Activated CD4-positive, alpha-beta T cell treated with anti-CD3 and anti-CD28 coated beads for 36 hours (primary cell): ENCODE results near the gene MBNL1. TPM values are rescaled to one million over a fixed set of nuclear protein-coding genes. Genes with fewer than 3 reads are reported as not detected.
A peak's percentile ranks its signal among the peaks of the same experiment; 100 is the strongest.

Source experiments
- ATAC-seq: fragments of 200-7000 bp; cut with Tn5 transposase; one replicate; pipeline ENCODE4 v1.10.0; 2021; ENCODE audit warnings: mild to moderate bottlenecking, moderate library complexity
- CTCF ChIA-PET: fragments of 350-600 bp; sonication (Branson Sonifier 250); formaldehyde crosslinking; loops from one replicate; lab custom pipeline; 2021; ENCODE audit warnings: antibody characterized with exemption; lab: Charles Lee
- POLR2A ChIA-PET: fragments of 350-600 bp; sonication (Branson Sonifier 250); formaldehyde crosslinking; loops from one replicate; lab custom pipeline; 2021; ENCODE audit warnings: antibody characterized with exemption, inconsistent platforms; lab: Charles Lee
- DNase-seq: peaks from one replicate; pipeline ENCODE4 v3.0.0-alpha.2; 2020
- H3K27ac Mint-ChIP-seq: one replicate; pipeline ENCODE4 v1.8.0; 2021; ENCODE audit warnings: mixed read lengths
- H3K27me3 Mint-ChIP-seq: one replicate; pipeline ENCODE4 v1.8.0; 2021; ENCODE audit warnings: mixed read lengths
- H3K36me3 Mint-ChIP-seq: one replicate; pipeline ENCODE4 v1.8.0; 2021; ENCODE audit warnings: low read depth, mixed read lengths
- H3K4me1 Mint-ChIP-seq: one replicate; pipeline ENCODE4 v1.8.0; 2021; ENCODE audit warnings: mixed read lengths
- H3K4me3 Mint-ChIP-seq: one replicate; pipeline ENCODE4 v1.8.0; 2021; ENCODE audit warnings: mild to moderate bottlenecking, moderate library complexity, mixed read lengths
- H3K9me3 Mint-ChIP-seq: one replicate; pipeline ENCODE4 v1.8.0; 2021; ENCODE audit warnings: low read depth, mixed read lengths
- intact Hi-C, 2 experiments: fragments of 100-400 bp; cut with DNase I in 1 of 2; cut with micrococcal nuclease in 1 of 2; formaldehyde crosslinking; loops; one replicate each; pipeline versions ENCODE4 v1.14.2 to v1.15.1; 2022 to 2024; cut with DNase I, micrococcal nuclease
- total RNA-seq, 2 experiments: library from RNA; stranded (reverse); gene quantifications; one replicate each; pipeline ENCODE4 v1.2.3, GENCODE V29; 2021

Gene MBNL1
- total RNA-seq, 2 experiments from 2014 or later, result 317 to 481 TPM

DNA sequence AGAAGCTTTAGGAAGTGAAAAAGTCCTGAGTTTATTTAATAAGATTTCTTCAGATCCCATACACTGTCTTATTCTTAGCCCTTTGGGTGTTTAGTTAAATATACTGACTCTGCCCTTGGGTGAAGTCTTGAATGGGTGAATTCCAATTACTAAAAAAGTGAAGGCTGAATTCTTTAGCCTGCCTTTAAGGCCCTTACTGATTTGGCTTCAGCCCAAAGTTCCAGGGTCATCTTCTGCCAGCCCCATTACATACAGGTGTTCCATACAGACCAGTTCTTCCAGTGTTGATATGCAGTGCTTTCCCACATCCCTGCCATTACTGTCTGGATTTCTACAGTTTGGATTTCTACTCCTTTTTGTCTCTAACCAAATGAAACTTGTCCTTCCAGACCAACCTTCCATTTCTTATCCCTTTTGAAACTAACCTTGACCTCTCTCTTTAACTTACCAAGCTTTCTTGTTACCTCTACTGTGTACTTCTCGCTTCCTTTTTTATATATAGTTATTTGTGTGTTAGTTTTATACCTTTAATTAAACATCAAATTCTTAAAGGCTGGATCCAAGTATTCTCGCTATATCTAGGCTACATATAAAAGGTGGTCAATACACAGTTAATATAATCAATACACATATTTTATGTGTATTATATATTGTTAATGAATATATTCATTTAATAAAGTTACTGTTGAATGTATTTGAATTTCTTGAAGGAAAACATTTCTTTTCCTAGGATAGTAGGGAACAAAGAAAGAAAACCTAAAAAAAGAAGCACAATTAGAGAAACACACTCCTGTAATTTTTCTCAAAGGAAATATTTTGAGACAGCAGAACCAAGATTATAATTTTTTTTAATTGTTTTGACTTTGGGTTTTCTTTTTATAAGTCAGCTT is 15.0 kb downstream of the MBNL1 start:
- intact Hi-C loops, result loop anchor here in 1 of 2 experiments (2.0 kb wide), 1 partner anchor 17 kb away; no protein-coding TSS in a partner anchor

DNA sequence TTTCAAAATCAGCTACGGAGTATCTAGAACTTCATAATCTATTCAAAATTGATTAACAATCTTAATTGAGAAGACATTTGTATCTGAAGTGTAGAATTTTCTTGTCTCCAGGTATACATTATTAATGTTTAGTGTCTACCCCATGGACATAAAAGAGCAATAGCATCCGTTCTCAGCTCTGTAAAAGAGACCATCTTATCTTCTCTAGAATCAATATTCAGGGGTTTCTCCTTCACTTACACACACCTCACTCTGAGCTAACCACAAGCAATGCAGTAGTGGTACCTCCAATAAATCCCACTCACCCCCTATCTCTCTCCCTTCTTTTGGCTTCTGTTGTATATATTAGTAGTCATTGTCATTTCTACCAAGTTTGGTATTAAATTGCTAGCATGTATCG is 16.2 kb downstream of the MBNL1 start:
- CTCF ChIA-PET, result interaction anchor here (0.6 to 2.2 kb wide), 9 partner anchors 9 to 187 kb away, joined by 3 to 9 read pairs (median 3); no protein-coding TSS in a partner anchor
- peaks cover 11% of the 10 kb centered on the region for H3K36me3 Mint-ChIP-seq
- DNase-seq (no peak), ATAC-seq (peak; percentile 53)
- peak overlapping the region; percentile 87 for H3K27ac Mint-ChIP-seq
- POLR2A ChIA-PET, result interaction anchor here (0.6 to 1.5 kb wide), 4 partner anchors 12 to 27 kb away, joined by 3 to 12 read pairs (median 3); no protein-coding TSS in a partner anchor
- no peaks in the 10 kb centered on the region for H3K9me3 Mint-ChIP-seq
- H3K27me3 Mint-ChIP-seq, result no peaks in the 10 kb centered on the region
- peak overlapping the region; percentile 62 for H3K4me3 Mint-ChIP-seq
- intact Hi-C loops, result loop anchor here in 1 of 2 experiments (1.0 kb wide), 1 partner anchor 9 kb away; no protein-coding TSS in a partner anchor
- peaks cover 77% of the 10 kb centered on the region for H3K4me1 Mint-ChIP-seq

More for the DNA sequence above, 15.0 kb downstream of the MBNL1 start:
- Mint-ChIP-seq H3K4me3 (peak overlapping the region; percentile 44), H3K36me3 (peaks cover 10% of the 10 kb centered on the region), H3K4me1 (peaks cover 79% of the 10 kb centered on the region), H3K27ac (peak overlapping the region; percentile 87), H3K27me3 (no peaks in the 10 kb centered on the region), H3K9me3 (no peaks in the 10 kb centered on the region)
- ChIA-PET POLR2A (interaction anchor here (0.6 to 1.5 kb wide), 3 partner anchors 11 to 26 kb away, joined by 3 read pairs; no protein-coding TSS in a partner anchor), CTCF (interaction anchor here (1.0 to 3.5 kb wide), 9 partner anchors 8 to 161 kb away, joined by 3 to 19 read pairs (median 4); no protein-coding TSS in a partner anchor)
- DNase-seq, result no peak
- no peak for ATAC-seq

- DNase-seq (peak; percentile 33), ATAC-seq (peak; percentile 30)
- intact Hi-C loops, result loop anchor here in 1 of 2 experiments (1.0 kb wide), 1 partner anchor 9 kb away; no protein-coding TSS in a partner anchor
- CTCF ChIA-PET, result interaction anchor here (0.6 to 2.2 kb wide), 7 partner anchors 8 to 187 kb away, joined by 3 to 9 read pairs (median 3); no protein-coding TSS in a partner anchor
- H3K27ac Mint-ChIP-seq, result peak overlapping the region; percentile 74
- POLR2A ChIA-PET, result interaction anchor here (0.6 to 1.5 kb wide), 3 partner anchors 9 to 24 kb away, joined by 3 read pairs; no protein-coding TSS in a partner anchor
- H3K9me3 Mint-ChIP-seq, result no peaks in the 10 kb centered on the region
- H3K27me3 Mint-ChIP-seq, result no peaks in the 10 kb centered on the region
- H3K4me3 Mint-ChIP-seq, result peak overlapping the region; percentile 53
- peaks cover 77% of the 10 kb centered on the region for H3K4me1 Mint-ChIP-seq
- H3K36me3 Mint-ChIP-seq, result peaks cover 11% of the 10 kb centered on the region
Measured at GRCh38 chr3:152285509-152285908, 16.8 kb downstream of the MBNL1 start.

- ChIA-PET POLR2A (no interaction called here), CTCF (interaction anchor here (1.0 to 2.1 kb wide), 4 partner anchors 9 to 184 kb away, joined by 3 to 6 read pairs (median 4); no protein-coding TSS in a partner anchor)
- no peak for DNase-seq
- H3K27ac Mint-ChIP-seq, result peak overlapping the region; percentile 60
- H3K27me3 Mint-ChIP-seq, result no peaks in the 10 kb centered on the region
- H3K36me3 Mint-ChIP-seq, result peaks cover 10% of the 10 kb centered on the region
- H3K4me3 Mint-ChIP-seq, result peak overlapping the region; percentile 25
- ATAC-seq, result no peak
- peaks cover 81% of the 10 kb centered on the region for H3K4me1 Mint-ChIP-seq
- intact Hi-C loops, result loop anchor here in 1 of 2 experiments (2.0 kb wide), 1 partner anchor 45 kb away; no protein-coding TSS in a partner anchor
- no peaks in the 10 kb centered on the region for H3K9me3 Mint-ChIP-seq
Measured at GRCh38 chr3:152287898-152288576, 19.3 kb downstream of the MBNL1 start.

- H3K4me1 Mint-ChIP-seq, result peaks cover 79% of the 10 kb centered on the region
- H3K4me3 Mint-ChIP-seq, result no peak overlapping the region
- ChIA-PET POLR2A (no interaction called here), CTCF (no interaction called here)
- no peaks in the 10 kb centered on the region for H3K9me3 Mint-ChIP-seq
- intact Hi-C loops, result loop anchor here in 1 of 2 experiments (2.0 kb wide), 1 partner anchor 44 kb away; no protein-coding TSS in a partner anchor
- DNase-seq, result no peak
- no peak overlapping the region for H3K27ac Mint-ChIP-seq
- peaks cover 10% of the 10 kb centered on the region for H3K36me3 Mint-ChIP-seq
- no peaks in the 10 kb centered on the region for H3K27me3 Mint-ChIP-seq
- ATAC-seq, result no peak
Measured at GRCh38 chr3:152288681-152289080, 20.0 kb downstream of the MBNL1 start.

GRCh38 chr3:152289708-152290107 is 21.0 kb downstream of the MBNL1 start:
- ChIA-PET POLR2A (no interaction called here), CTCF (interaction anchor here (0.7 to 3.0 kb wide), 3 partner anchors 9 to 238 kb away, joined by 3 to 14 read pairs (median 4); no protein-coding TSS in a partner anchor)
- DNase-seq (no peak), ATAC-seq (no peak)
- Mint-ChIP-seq H3K27ac (no peak overlapping the region), H3K27me3 (no peaks in the 10 kb centered on the region), H3K9me3 (no peaks in the 10 kb centered on the region), H3K36me3 (peaks cover 10% of the 10 kb centered on the region), H3K4me3 (no peak overlapping the region), H3K4me1 (peaks cover 72% of the 10 kb centered on the region)
- intact Hi-C loops, result loop anchor here in 1 of 2 experiments (2.0 kb wide), 1 partner anchor 43 kb away; no protein-coding TSS in a partner anchor

DNA sequence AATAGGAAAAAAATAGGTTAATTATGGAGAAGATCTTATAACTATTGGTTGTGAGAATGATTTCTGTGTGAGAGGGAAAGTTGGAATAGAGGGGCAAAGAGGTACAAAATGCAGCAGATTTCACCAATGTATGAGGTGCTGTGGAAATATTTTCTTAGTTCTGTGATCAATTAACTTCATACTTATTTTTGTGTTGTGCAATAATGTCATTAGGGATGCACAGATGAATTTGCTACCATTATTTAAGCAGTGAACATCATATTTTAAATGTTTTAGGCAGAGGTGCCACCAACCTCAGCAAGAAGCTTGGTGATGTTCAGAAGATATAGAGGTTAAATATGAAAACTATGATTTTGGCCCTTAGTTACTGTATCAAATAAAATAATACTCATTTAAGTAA is 21.6 kb downstream of the MBNL1 start:
- Mint-ChIP-seq H3K4me3 (peak overlapping the region; percentile 52), H3K27me3 (no peaks in the 10 kb centered on the region), H3K27ac (peak overlapping the region; percentile 73), H3K9me3 (no peaks in the 10 kb centered on the region), H3K36me3 (peaks cover 7% of the 10 kb centered on the region), H3K4me1 (peaks cover 68% of the 10 kb centered on the region)
- ATAC-seq (no peak), DNase-seq (no peak)
- ChIA-PET CTCF (interaction anchor here (0.7 to 3.0 kb wide), 6 partner anchors 10 to 239 kb away, joined by 3 to 14 read pairs (median 4); no protein-coding TSS in a partner anchor), POLR2A (interaction anchor here (1.3 kb wide), 1 partner anchor 86 kb away, joined by 3 read pairs; no protein-coding TSS in a partner anchor)
- intact Hi-C loops, result no loop called here

DNA sequence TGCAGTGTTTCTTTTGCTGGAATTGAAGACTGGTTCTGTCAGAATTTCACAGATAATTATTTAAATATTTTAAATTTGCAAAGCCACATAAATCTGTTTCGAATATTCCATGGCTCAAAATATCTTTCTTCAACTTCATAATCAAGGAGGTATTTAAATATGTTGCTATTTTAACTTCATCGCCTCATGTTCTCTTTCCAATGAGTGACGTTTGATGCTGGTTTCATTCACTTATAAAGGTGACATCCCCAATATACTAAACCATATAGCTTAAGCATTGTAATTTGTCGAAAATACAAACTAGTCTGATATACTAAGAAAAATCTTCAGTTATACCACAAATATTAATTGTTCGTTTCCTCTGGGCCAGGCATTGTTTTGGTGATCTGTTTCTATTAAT is 22.5 kb downstream of the MBNL1 start:
- H3K9me3 Mint-ChIP-seq, result no peaks in the 10 kb centered on the region
- CTCF ChIA-PET, result interaction anchor here (0.8 to 3.0 kb wide), 5 partner anchors 8 to 152 kb away, joined by 3 to 14 read pairs (median 5); no protein-coding TSS in a partner anchor
- ATAC-seq (no peak), DNase-seq (no peak)
- POLR2A ChIA-PET, result interaction anchor here (0.6 to 1.3 kb wide), 2 partner anchors 11 to 87 kb away, joined by 3 to 4 read pairs; no protein-coding TSS in a partner anchor
- H3K27ac Mint-ChIP-seq, result peak overlapping the region; percentile 68
- peaks cover 71% of the 10 kb centered on the region for H3K4me1 Mint-ChIP-seq
- H3K27me3 Mint-ChIP-seq, result no peaks in the 10 kb centered on the region
- peak overlapping the region; percentile 55 for H3K4me3 Mint-ChIP-seq
- intact Hi-C loops, result no loop called here
- peaks cover 7% of the 10 kb centered on the region for H3K36me3 Mint-ChIP-seq

GRCh38 chr3:152291649-152292066 is 22.9 kb downstream of the MBNL1 start:
- ChIA-PET POLR2A (interaction anchor here (0.6 to 1.3 kb wide), 2 partner anchors 12 to 88 kb away, joined by 3 to 4 read pairs; no protein-coding TSS in a partner anchor), CTCF (interaction anchor here (0.8 to 3.0 kb wide), 8 partner anchors 9 to 152 kb away, joined by 3 to 14 read pairs (median 4); no protein-coding TSS in a partner anchor)
- H3K4me1 Mint-ChIP-seq, result peaks cover 73% of the 10 kb centered on the region
- H3K4me3 Mint-ChIP-seq, result peak overlapping the region; percentile 55
- H3K27me3 Mint-ChIP-seq, result no peaks in the 10 kb centered on the region
- peaks cover 6% of the 10 kb centered on the region for H3K36me3 Mint-ChIP-seq
- H3K27ac Mint-ChIP-seq, result peak overlapping the region; percentile 68
- DNase-seq (no peak), ATAC-seq (peak; percentile 64)
- no peaks in the 10 kb centered on the region for H3K9me3 Mint-ChIP-seq
- intact Hi-C loops, result no loop called here

DNA sequence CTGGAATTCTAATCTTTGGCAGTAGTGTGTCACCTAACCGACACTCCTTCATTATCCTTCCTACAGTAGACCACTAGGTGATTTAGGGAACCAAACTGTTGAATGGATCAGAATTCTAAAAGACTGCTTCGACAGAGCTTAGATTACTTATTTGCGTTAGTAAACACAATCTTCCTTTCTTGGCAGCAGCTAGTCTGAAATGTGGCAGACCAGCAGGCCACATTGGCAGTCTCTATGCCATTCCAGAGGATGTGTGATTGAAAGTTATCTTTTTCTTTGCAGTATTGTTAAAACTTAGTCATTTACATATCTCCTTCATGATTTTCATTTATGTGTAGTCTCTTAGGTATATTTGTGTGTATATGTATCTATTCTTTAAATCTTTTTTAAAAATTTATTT is 23.6 kb downstream of the MBNL1 start:
- peaks cover 8% of the 10 kb centered on the region for H3K36me3 Mint-ChIP-seq
- H3K27me3 Mint-ChIP-seq, result no peaks in the 10 kb centered on the region
- CTCF ChIA-PET, result interaction anchor here (0.9 to 3.0 kb wide), 5 partner anchors 11 to 30 kb away, joined by 3 to 14 read pairs (median 3); no protein-coding TSS in a partner anchor
- no peaks in the 10 kb centered on the region for H3K9me3 Mint-ChIP-seq
- no peak for ATAC-seq
- DNase-seq, result no peak
- peaks cover 72% of the 10 kb centered on the region for H3K4me1 Mint-ChIP-seq
- H3K4me3 Mint-ChIP-seq, result no peak overlapping the region
- no peak overlapping the region for H3K27ac Mint-ChIP-seq
- POLR2A ChIA-PET, result no interaction called here
- intact Hi-C loops, result no loop called here
